Prostate gland (tissue), 2 donors: Measurements from ENCODE around the gene PDXK.

Experiments used
- POLR2A ChIP-seq: fragments of 450-650 bp; IDR thresholded peaks from one replicate; pipeline ENCODE4 v1.6.1; 2016; ENCODE audit warnings: antibody characterized with exemption, mild to moderate bottlenecking
- POLR2AphosphoS5 ChIP-seq: sonication (generic); formaldehyde crosslinking; IDR thresholded peaks from one replicate; pipeline ENCODE4 v1.6.1; 2017; ENCODE audit warnings: antibody characterized with exemption
- TF ChIP-seq, protein P1 (sequence below), 4 experiments: fragments of 200-600 bp in 2 of 4; fragments of 450-650 bp in 2 of 4; sonication (generic) in 2 of 4; IDR thresholded peaks; 1 replicate in 3 of 4; 2 replicates in 1 of 4; pipeline ENCODE4 v1.5.1; 2016 to 2019; ENCODE audit warnings: antibody characterized with exemption in 4 of 4, mild to moderate bottlenecking in 2 of 4, moderate library complexity in 2 of 4

DNA sequence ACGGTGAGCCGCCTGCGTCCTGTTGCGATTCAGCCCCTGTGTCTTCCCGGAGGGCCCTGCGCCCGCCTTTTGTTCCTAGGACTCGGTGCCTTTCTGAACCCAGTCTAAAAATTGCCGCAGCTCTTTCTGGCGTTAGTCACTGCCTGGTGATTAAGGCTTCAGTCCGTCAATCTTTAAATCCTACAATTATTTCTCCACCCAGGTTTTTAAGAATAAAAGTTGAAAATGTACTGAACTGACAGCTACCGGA is 16.2 kb upstream of the PDXK start:
- TF ChIP-seq, protein P1, sequence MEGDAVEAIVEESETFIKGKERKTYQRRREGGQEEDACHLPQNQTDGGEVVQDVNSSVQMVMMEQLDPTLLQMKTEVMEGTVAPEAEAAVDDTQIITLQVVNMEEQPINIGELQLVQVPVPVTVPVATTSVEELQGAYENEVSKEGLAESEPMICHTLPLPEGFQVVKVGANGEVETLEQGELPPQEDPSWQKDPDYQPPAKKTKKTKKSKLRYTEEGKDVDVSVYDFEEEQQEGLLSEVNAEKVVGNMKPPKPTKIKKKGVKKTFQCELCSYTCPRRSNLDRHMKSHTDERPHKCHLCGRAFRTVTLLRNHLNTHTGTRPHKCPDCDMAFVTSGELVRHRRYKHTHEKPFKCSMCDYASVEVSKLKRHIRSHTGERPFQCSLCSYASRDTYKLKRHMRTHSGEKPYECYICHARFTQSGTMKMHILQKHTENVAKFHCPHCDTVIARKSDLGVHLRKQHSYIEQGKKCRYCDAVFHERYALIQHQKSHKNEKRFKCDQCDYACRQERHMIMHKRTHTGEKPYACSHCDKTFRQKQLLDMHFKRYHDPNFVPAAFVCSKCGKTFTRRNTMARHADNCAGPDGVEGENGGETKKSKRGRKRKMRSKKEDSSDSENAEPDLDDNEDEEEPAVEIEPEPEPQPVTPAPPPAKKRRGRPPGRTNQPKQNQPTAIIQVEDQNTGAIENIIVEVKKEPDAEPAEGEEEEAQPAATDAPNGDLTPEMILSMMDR (IDR thresholded peaks at IDR 0.05) = no peak
- TF ChIP-seq POLR2A (no peak), POLR2AphosphoS5 (no peak)
